ENCODE data around the gene NEK9.
"Not testable (repeated sequence)": the region's sequence is repeated elsewhere in the genome, so short reads cannot be mapped to it uniquely, and the experiment has no call there.

Gene NEK9

DNA sequence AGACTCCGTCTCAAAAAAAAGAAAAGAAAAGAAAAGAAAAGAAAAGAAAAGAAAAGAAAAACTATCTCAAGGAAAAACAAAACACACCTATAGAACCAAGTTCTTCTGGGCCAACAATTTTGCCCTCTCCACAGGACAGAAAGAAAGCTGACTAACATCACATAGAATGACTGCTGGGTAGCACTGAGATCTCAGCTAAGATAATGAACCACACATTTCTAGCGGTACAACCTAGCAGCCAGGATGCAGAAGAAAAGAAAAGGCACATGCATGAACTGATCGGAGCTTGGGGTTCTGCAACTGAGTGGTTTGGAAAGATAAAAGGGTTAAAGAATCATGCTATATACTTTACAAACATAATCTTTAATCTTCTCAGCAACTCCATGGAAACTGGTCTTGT is 30.1 kb upstream of the NEK9 start:
- no peak for DNase-seq (ENCODE audit: low read depth)
- TF ChIP-seq, protein P1, sequence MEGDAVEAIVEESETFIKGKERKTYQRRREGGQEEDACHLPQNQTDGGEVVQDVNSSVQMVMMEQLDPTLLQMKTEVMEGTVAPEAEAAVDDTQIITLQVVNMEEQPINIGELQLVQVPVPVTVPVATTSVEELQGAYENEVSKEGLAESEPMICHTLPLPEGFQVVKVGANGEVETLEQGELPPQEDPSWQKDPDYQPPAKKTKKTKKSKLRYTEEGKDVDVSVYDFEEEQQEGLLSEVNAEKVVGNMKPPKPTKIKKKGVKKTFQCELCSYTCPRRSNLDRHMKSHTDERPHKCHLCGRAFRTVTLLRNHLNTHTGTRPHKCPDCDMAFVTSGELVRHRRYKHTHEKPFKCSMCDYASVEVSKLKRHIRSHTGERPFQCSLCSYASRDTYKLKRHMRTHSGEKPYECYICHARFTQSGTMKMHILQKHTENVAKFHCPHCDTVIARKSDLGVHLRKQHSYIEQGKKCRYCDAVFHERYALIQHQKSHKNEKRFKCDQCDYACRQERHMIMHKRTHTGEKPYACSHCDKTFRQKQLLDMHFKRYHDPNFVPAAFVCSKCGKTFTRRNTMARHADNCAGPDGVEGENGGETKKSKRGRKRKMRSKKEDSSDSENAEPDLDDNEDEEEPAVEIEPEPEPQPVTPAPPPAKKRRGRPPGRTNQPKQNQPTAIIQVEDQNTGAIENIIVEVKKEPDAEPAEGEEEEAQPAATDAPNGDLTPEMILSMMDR (IDR thresholded peaks at IDR 0.05; ENCODE audit: insufficient read depth, low read depth, low read length, missing control alignments) = no peak
- no peak overlapping the region for H3K4me3 ChIP-seq (ENCODE audit: low read depth, low read length)

DNA sequence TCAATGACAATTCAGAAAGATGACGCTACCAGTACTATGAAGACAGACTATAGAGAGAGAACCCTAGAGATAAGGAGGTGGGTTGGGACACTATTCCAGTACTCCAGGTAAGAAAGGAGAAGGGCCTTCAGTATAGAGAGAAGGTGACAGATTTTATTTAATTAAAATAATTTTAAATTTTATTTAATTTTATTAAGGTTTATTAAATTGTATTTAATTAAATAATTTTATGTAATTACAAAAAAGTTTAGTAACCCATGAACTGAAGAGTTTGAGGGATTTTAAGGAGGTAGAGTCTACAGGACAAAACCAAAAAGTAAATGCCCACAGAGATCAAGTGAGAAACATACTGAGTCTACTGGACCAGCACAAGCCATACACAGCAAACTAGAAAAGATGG is 29.3 kb upstream of the NEK9 start:
- TF ChIP-seq, protein P1 (IDR thresholded peaks at IDR 0.05; ENCODE audit: insufficient read depth, low read depth, low read length, missing control alignments) = no peak
- no peak for DNase-seq (ENCODE audit: low read depth)
- H3K4me3 ChIP-seq (ENCODE audit: low read depth, low read length) = no peak overlapping the region

DNA sequence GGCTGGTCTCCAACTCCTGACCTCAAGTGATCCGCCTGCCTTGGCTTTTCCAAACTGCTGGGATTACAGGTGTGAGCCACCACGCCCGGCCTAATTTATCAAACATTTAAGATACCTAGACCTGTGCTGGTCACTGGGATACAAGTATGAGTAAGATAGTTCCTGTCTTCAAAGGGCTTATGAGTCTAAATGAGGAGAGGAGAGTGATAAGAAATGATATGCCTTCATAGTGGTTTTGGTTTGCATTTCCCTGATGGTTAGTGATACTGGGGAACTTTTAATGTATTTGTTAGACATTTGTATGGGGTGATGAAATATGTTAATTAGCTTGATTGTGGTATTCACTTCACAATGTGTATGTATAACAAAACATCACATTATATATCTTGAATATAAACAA is 28.3 kb upstream of the NEK9 start:
- H3K4me3 ChIP-seq (ENCODE audit: low read depth, low read length) = no peak overlapping the region
- no peak for DNase-seq (ENCODE audit: low read depth)
- TF ChIP-seq, protein P1 (IDR thresholded peaks at IDR 0.05; ENCODE audit: insufficient read depth, low read depth, low read length, missing control alignments) = no peak

DNA sequence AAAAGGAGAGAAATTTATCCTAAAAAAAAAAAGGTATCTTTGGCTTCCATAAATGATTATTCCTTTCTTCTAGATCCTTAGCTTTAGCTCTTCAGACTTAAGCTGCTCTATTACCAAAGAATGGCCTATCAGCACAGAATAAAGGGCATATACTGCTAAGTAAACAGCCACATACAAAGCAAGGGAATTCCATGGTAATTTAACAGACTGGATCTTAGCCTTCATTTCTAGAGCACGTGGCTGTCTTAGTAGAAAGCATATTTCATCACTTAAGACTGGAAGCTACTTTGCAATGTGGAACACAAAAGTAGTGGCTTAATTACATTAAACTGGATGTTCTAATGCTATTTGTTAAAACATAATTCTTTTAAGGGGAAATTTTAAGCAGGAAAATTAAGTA is 26.4 kb upstream of the NEK9 start:
- DNase-seq (ENCODE audit: low read depth) = no peak
- H3K4me3 ChIP-seq (ENCODE audit: low read depth, low read length) = no peak overlapping the region
- TF ChIP-seq, protein P1 (IDR thresholded peaks at IDR 0.05; ENCODE audit: insufficient read depth, low read depth, low read length, missing control alignments) = no peak

DNA sequence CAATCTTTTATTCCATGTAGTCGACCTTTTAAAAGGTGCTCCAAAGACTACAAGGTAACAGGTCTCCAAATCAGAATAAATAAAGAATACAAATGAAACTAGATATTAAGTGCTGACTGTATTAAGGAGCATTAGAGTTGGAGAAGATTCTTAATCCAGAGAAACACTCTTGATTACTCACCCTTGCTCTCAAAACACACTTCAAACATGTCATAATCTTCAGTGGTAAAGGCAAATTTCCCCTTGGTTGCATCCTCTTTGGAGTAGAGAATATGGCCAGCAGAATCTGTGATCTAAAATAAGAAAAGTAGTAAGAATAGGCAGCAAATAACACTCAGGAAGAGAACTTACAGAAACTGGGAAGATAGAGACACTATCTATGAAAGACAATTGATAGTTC is 25.0 kb upstream of the NEK9 start:
- DNase-seq (ENCODE audit: low read depth) = no peak
- TF ChIP-seq, protein P1 (IDR thresholded peaks at IDR 0.05; ENCODE audit: insufficient read depth, low read depth, low read length, missing control alignments) = no peak
- H3K4me3 ChIP-seq (ENCODE audit: low read depth, low read length) = no peak overlapping the region

DNA sequence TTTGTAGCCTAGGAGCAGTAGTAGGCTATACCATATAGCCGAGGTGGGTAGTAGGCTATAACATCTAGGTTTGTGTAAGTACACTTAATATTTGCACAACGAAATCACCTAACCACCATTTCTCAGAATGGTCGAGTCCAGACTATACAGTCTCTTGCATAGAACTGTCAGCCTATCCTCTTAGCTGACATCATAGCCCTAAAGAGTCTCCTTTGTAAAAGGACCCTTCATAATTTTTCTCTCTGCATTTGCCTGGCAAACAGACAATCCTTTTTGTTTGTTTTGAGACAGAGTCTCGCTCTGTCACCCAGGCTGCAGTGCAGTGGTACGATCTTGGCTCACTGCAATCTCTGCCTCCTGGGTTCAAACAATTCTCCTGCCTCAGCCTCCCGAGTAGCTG is 23.8 kb upstream of the NEK9 start:
- H3K4me3 ChIP-seq (ENCODE audit: low read depth, low read length); DNase-seq (ENCODE audit: low read depth): not testable (repeated sequence)

DNA sequence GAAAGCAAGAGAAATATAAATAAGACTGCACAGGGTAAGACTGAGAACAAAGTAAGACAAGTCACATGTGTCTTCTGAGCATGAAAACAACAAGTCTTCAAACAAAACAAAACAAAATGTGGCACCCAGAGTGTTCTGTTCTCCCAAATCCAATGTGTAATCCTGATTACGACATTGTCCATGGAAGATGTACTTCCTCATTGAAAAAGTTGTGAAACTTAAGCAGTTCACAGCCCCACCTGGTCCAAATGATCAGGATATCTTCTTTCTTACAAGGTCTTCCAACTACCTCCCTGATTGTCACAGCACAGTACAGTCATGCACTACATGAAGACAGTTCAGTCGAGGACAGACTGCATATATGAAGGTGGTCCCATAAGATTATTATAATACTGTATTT is 23.3 kb upstream of the NEK9 start:
- no peak for DNase-seq (ENCODE audit: low read depth)
- H3K4me3 ChIP-seq (ENCODE audit: low read depth, low read length) = no peak overlapping the region
- TF ChIP-seq, protein P1 (IDR thresholded peaks at IDR 0.05; ENCODE audit: insufficient read depth, low read depth, low read length, missing control alignments) = no peak

Measured in GM12865 (cell line).